GM18498 (cell line): ENCODE results near the gene GHRHR.

Experiments
- ATAC-seq: cut with Tn5 transposase; IDR thresholded peaks from one replicate; pipeline ENCODE4 v1.9.1; 2021; ENCODE audit warnings: mild to moderate bottlenecking, moderate library complexity; ENCODE audit not compliant: unreplicated experiment

GHRHR gene

DNA sequence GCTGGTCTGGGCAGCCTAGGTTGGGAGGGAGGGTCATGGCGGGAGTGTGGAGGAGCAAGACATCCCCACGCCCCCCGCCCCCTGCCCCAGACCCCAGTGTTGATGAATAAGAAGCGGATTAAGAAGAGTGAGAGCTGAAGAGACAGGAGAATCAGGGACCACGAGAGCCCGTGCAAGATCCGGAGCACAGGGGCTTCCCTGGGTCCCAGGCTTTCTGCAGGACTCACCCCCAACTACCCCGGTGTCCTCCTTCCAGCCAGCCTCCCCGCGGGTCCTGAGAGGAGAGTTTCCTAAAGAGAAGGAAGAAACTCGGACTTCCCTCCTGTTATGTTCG, 20.1 kb downstream of the GHRHR start:
- ATAC-seq, result no peak

DNA sequence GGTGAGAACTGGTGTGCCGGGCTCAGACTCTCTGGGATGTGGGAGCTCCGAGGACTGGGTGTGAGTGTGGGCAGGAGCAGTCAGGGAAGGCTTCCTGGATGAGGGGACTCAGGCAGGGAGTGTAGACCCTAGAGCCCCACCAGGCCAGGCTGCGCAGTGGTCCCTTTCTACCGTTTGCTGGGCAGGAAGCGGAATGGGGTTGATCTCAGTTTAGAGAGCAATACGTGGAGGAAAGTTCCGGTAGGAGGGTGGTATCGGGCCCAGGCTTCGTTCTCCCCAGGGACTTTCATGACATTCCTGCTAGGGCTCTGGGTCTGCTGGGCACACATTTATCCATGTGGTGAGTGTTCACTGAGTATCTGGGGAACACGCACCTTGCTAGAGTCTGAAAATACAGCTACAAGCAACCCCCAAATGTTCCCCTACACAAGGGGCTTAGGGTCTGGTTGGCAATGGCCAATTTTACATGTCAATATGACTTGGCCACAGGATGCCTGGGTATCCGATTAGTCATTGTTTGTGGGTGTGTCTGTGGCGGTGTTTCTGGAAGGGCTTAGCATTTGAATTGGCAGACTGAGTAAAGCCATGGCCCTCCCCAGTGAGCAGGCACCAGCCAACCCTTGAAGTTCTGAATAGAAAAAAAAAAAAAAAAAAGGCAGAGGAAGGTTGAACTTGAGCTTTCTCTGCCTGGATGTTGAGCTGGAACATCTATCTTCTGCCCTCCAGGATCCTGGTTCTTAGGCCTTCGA, 20.8 kb downstream of the GHRHR start:
- no peak for ATAC-seq

DNA sequence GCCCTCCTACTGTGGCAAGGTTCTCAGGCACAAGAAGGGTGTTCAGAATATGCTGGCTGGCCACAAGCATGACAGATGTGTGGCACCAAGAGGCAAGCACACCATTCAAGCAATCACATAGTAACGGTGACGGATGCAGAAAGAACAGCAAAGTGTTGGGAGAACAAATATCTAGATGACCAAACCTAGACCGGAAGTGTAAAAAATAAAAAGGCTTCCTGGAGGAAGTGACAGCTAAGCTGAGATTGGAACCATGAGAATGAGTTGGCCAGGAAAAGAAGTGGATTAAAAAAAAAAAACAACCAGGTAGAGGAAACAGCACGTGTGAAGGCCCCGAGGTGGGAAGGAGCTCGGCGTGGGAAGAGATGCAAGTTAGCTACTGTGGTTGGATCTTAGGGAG, 22.0 kb downstream of the GHRHR start:
- no peak for ATAC-seq

DNA sequence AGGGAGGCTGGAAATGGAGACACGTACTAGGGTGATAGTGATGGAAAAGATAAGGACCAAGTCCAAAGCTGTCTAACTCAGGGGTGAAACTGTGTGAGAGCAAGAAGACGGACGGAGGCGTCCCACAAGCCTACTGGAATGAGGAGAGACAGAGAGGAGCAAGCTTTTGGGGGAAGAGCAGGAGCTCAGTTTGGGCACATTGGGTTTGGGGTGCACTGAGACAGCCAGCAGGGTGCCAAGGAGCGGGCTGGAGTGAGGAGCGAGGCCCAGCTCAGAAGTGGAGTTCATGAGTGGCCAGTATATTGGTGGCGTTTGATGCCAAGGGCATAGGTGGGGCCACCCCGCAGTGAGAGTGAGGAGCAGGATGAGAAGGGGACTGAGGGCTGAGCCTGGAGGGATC, 22.6 kb downstream of the GHRHR start:
- ATAC-seq, result no peak

DNA sequence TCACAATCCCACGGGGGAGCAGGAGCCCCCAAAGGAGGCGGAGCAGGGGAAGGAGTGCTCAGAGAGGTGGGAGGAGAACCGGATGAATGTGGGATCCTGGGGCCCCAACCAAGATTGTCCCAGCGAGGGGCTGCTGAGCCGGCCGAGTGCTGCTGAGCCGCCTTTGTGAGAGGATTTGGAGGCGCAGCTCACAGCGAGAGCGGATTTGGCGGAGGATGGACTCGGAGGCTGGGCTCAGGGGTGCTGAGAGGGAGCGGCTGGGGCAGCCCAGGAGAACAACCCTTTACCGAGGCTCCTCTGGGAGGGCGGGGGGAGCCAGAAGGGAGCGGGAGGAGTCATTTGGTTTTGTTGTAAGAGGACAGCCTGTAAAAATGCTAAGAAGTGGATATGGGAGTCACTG, 23.0 kb downstream of the GHRHR start:
- ATAC-seq, result no peak

DNA sequence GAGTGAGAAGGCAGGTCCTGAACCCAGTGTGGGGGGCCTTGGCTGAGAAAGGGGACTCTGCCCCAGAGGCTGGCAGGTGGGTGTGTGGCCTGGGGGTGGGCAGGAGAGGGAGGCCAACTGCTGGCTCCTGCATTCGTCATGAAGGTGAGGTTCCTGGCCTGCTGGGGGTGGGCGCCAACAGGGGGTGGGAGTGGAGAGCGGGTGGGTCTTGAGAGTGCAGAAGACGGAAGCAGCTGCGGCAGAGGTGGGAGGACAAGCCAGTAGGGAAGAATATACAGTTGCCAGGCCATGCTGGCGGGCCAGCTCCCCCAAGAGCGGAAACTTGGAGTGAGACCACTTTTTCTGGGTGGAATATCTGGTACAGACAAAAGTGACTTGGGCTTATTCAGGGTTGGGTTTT, 23.4 kb downstream of the GHRHR start:
- ATAC-seq, result no peak

DNA sequence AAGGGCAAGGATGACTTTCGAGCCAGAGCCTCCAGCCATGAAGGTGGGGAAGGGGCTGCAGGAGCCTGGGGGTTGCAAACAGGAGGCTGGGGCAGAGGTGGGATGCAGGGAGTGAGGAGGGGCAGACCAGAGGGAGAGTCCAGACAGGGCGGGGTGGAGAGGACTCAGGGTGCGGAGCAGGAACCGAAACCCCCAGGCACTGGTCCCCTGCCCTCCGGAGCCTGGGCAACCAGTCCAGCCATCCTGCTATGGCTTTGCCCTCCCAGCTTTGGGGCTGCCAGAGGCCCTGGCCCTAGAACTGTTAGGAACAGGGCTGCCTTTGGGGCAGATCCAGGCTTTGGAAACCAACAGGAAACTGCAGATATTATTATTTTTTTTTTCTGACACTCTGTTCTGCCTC, 24.2 kb downstream of the GHRHR start:
- no peak for ATAC-seq

DNA sequence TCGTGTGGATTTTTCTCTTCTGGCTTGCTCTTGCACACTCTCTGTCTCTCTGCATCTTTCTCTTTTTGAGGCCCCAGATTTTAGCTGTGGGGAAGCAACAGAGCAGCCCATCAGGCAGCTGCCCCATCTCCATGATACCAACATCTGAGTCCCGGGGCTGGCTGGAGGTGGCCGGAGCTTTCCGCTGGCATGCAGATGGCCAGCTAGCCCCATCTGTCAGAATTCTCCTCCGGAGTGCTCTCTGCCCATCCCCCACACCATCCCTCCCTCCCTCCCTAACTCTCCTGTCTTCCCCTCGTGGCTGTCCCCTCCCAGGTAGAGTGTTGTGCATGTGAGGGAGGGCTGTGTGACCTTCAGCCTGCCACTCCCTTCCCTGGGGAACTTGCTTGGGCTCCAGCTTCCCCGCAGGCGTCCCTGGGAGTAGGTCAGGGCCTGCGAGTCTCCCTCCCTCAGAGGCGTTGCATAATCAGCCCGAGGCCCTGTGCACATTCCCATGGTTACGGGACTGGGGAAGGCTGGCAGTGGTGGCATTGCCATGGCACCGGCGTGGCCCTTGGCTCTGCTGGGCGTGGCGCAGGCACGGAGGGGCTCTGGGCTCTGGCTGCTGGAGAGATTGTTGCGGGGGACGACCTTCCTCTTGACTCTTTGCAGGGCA, 24.7 kb downstream of the GHRHR start:
- ATAC-seq, result no peak

DNA sequence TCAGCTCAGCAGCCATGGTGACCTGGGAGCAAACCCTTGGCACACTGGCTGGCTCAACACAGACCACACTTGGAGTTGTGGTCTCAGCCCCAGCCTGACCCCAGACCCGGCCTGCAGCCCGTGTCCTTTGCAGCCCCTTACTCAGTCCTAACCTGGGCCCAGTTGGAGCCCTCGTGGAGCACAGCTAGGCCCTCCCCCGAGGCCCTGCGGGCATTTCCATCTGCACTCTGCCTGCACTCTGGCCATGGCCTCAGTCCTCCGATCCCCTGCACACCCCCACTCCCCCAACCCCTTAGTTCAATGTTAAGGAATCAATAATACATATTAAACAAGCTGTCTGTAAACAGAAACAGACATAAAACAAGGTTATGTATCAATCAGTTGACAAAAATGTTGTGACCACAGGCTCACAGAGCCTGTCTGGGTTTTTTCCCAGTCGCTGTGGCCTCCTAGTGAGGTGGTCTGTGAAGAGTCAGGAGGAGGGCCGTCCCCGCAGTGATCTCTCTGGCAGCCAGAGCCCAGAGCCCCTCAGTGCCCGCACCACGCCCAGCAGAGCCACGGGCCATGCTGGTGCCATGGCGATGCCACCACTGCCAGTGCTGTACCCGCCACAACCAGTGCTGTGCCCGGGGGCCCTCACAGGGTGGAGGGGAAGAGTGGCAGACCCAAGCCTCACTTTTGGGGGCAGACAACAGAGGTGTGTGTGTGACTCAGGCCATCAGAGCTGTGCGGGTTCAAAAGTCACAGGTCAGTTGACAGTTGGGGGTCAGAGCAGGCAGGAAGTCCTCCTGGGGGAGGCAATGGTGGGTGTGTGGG, 25.5 kb downstream of the GHRHR start:
- ATAC-seq, result no peak

DNA sequence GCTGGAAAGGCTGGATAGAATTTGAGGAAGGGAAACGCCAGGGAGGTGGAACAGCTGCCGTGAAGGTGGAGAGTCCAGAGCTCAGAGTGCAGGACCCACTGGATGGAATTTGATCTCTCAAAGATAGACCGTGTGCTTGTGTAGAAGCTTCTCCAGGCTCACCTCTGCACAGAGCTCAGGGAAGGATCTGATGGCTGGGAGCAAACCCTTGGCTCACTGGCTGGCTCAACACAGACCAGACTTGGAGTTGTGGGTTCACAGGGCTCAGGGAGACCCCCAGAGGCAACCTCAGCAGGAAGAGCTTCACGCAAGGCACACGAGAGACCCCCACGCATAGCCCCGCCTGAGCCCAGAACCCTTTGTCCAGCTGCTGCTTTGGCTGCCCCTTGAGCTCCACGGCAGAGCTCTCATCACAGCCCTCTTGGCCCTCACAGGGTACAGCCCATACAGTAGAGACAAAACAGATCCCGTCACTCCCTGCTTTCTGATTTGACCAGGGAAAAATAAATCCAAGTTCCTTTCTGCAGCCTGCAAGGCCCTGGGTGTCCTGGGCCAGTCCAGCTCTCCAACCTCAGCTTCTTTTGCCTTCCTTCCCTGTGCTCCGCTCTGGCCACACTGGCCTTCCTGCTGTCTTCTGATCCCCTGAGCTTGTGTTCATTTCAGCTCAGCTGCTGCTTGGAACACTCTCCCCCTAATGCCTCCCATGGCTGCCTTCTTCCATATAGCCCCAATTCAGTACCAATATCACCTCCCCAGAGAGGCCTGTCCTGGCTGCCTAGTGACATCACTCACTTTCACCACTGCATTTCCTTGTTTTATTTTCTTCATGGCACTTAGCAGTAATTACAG, 26.3 kb downstream of the GHRHR start:
- ATAC-seq, result no peak

DNA sequence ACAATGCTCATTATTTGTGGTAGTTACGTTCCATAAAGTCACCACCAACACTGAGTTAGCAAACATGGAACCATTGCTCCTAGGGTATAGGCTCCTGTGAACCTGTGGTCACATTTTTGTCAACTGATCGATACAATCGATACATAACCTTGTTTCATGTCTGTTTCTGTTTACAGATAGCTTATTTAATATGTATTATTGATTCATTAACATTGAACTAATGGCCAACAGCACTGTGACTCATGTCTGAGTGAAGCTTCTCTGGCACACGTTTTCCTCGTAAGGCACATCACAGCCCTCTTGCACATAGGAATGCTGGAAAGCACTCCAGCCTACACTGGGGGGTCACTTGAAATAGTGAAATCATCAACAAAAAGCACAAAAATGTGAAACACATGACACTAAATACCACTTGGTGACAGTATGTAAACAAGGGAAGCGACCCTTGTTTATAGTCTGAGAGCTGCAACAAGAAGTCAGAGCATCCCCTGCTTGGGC, 27.0 kb downstream of the GHRHR start:
- ATAC-seq, result no peak

DNA sequence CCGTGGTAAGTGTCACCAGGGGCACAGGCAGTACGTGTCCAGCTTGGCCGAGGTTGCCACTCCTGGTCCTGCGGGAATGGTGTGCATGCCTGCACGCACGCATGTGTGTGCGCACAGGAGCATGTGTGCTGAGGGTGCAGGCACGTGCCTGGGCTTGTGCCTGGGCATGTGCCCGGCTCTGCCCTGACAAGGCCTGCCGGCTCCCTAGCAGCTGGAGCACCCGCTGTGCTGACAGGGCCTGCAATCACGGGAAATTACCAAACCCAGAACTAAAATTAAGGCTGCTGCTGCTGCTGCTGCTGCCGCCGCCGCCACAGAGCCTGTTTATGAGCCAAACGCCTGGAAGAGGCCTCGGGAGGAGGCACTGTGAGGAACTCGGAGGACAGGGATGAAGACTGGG, 28.7 kb downstream of the GHRHR start:
- no peak for ATAC-seq

DNA sequence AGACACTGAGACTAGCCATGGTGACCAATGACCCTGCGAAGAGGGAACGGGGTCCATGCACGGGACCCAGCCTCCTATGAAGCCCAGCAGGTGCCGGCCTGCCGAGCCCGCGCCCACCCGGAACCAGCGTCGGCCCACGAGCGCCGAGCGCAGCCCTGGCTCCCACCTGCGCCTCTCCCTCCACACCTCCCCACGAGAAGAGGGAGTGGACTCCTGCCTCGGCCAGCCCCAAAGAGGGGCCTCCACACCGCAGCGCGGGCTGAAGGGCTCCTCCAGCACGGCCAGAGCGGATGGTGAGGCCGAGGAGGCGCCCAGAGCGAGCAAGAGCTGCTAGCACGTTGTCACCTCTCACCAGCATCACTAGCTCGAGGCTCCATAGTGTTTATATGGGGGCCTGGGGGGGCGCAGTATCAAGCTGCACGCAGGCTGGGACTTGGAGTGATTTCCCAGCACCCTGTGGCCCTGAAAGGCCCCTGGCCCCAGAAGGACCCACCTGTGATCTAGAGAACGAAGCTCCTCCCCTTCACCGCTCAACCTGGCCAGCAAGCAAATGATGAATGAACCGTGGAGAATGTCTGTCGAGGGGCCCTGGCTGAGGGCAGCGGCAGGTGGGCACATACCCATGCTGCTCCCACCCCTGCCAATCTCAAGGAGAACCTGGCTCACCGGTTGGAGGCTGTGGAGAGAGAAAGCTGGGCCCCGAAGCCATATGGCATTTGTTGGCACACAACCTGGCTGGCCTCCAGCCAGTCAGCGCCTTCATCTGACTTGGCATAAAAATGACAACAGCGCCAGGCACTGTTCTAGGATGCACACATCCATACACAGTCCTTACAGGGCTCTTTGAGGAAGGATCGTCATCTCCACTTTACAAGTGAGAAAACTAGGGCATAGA, 30.7 kb downstream of the GHRHR start:
- no peak for ATAC-seq

DNA sequence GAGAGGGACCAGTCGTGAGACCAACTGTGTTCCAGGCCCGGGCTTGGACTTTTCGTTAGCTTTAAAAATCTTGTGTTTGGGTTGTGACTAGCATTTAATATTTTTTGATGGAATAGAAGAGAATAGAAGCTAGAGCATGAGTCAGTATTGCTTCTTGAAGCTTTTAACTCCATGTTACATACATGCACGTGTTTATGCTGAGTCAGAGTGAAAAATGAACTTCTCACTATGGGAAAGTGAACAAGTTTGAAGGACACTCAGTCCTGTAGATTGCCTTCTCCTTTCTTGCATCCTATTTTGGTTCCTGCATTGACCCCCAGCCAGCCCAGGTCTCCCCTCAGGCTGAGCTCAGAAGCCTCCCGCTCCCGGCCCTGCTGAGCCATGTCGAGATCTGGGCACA, 31.8 kb downstream of the GHRHR start:
- ATAC-seq, result no peak

DNA sequence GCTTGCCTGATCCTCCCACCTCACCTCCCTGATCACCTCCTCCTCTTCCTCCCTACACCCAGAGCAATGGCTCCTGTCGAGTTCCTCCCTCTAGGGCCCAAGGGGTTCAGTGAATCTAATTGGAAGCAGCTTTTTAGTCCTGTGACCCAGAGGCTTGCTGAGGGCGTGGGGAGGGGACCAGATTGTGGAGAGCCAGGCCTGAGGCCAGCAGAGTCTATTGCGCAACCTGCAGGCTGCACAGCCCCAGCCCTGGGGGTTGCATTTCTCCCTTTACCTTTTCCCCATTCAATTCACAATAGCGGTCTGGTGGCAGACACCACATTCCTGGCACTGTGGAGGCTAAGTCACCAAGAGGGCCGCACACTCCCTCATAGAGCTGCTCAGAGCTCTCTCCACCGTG, 32.5 kb downstream of the GHRHR start:
- no peak for ATAC-seq

DNA sequence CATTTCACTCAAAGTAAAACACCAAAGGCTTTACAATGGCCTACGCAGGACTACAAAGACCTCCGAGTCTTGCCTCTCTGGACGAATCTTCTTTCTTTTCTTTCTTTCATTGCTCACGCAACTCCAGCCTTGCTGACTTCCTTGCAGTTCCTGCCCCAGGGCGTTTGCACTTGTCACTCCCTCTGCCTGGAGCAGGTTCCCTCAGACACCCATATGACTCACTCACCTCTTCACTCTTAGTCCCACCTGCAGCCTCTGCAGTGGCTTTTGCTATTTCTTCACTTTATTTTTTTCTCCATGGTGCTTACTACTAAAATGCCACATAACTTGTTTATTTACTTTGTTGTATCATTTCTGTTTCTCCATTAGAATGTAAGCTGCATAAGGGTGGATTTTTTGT, 33.1 kb downstream of the GHRHR start:
- ATAC-seq, result no peak

DNA sequence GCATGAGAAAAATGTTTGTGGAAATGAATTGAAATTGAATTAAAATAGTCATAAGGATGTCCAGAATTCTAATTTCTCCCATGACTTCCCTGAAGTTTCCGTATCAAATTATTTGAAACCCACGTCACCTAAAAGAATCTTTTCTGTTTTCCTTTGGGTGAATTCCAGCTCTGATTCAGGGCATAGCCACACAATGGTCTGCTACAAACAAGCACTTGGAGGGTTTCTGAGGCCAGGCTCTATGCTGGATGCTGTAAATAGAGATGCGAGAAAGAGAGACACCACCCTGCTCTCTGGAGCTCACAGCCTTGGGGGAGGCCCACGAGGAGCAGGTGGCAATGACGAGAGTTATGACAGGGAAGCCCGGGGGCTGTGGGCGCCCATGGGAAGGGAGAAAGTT, 33.6 kb downstream of the GHRHR start:
- ATAC-seq, result no peak

DNA sequence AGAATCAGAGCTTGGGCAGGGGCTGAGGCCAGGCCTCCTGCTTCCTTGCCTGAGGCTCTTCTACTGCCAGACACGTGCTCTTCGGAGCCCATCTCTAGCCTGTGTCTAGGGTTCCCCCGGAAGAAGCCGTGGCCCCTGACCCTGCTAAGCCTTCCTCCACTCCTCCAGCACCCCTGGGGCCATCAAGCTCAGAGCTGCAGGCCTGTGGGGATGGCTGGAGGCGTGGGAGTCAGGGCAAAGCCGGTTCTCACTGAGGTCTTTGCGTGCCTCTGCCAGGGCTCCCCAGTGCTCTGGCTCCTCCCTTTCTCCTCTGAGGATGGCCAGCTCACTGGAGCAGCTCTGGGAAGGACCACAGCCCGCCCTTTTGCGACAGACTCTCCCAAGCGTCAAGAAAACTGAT, 34.4 kb downstream of the GHRHR start:
- ATAC-seq, result no peak

DNA sequence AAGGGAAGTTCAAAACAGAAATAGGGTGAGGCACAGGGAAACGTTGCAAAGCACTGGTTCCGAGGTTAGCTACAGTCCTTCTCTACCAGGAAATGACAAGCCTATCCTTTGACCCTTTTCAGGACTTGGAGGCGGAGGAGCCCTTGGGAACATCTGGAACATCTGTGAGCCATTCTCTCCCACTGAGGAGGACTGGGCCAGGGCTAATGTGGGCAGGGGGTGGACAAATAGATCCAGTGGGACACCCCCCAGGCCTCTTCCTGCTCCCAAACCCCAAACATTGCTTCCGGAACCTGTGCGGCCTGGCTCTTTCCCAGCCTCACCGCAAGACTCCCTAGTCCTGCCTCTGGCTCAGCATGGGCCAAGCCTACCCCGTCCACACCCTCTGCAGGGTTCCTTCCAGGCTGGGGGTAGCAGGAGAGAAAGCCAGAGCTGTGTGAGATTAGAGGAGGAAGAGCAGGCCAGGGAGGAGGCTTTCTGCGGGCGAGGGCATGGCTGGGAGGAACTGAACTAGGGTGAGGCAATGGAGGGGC, 36.5 kb downstream of the GHRHR start:
- ATAC-seq, result no peak

DNA sequence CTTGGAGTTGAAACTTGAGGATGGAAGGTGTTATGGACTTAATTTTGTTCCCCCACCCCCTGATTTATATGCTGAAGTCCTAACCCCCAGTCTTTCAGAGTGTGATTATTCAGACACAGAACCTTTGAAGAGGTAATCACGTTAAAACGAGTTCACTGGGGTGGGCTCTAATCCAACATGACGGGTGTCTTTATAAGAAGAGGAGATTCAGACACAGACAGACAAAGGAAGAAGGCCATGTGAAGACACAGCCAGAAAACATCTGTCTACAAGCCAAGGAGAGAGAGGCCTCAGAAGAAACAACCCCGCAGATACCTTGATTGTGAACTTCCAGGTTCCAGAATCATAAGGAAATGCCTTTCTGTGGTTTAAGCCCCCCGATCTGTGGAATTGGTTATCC, 37.0 kb downstream of the GHRHR start:
- ATAC-seq, result no peak
